Measurements from ENCODE around the gene WDR33.

WDR33 gene

GRCh38 chr2:127653421-127654083 lies 157.4 kb downstream of the WDR33 start:
- H3K4me1 Mint-ChIP-seq (ENCODE audit: low read depth) = peaks cover 6% of the 10 kb centered on the region
- no peak overlapping the region for H3K27ac Mint-ChIP-seq
- H3K4me3 Mint-ChIP-seq = no peak overlapping the region
- H3K9me3 Mint-ChIP-seq = no peaks in the 10 kb centered on the region
- no peak for DNase-seq
- H3K27me3 Mint-ChIP-seq = peaks cover 3% of the 10 kb centered on the region
- H3K36me3 Mint-ChIP-seq (ENCODE audit: low read depth) = no peaks in the 10 kb centered on the region

- Mint-ChIP-seq H3K4me3 (no peak overlapping the region), H3K27me3 (peaks cover 2% of the 10 kb centered on the region), H3K9me3 (no peaks in the 10 kb centered on the region), H3K27ac (no peak overlapping the region), H3K4me1 (ENCODE audit: low read depth) (peaks cover 9% of the 10 kb centered on the region), H3K36me3 (ENCODE audit: low read depth) (no peaks in the 10 kb centered on the region)
- DNase-seq = no peak
Measured at GRCh38 chr2:127652786-127653357, 158.1 kb downstream of the WDR33 start.

- DNase-seq = no peak
Measured at GRCh38 chr2:127651971-127652550, 158.9 kb downstream of the WDR33 start.

DNA sequence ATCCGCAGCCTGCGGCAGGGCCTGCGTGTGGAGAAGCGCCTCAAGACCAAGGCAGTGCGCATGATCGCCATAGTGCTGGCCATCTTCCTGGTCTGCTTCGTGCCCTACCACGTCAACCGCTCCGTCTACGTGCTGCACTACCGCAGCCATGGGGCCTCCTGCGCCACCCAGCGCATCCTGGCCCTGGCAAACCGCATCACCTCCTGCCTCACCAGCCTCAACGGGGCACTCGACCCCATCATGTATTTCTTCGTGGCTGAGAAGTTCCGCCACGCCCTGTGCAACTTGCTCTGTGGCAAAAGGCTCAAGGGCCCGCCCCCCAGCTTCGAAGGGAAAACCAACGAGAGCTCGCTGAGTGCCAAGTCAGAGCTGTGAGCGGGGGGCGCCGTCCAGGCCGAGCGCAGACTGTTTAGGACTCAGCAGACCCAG lies 159.6 kb downstream of the WDR33 start:
- no peaks in the 10 kb centered on the region for H3K36me3 Mint-ChIP-seq (ENCODE audit: low read depth)
- H3K4me1 Mint-ChIP-seq (ENCODE audit: low read depth) = peaks cover 11% of the 10 kb centered on the region
- H3K9me3 Mint-ChIP-seq = no peaks in the 10 kb centered on the region

More at GRCh38 chr2:127651971-127652550, 158.9 kb downstream of the WDR33 start:
- H3K4me3 Mint-ChIP-seq = no peak overlapping the region
- no peak overlapping the region for H3K27ac Mint-ChIP-seq
- H3K27me3 Mint-ChIP-seq = no peaks in the 10 kb centered on the region
- no peaks in the 10 kb centered on the region for H3K9me3 Mint-ChIP-seq
- peaks cover 9% of the 10 kb centered on the region for H3K4me1 Mint-ChIP-seq (ENCODE audit: low read depth)
- no peaks in the 10 kb centered on the region for H3K36me3 Mint-ChIP-seq (ENCODE audit: low read depth)

More for the DNA sequence above, 159.6 kb downstream of the WDR33 start:
- Mint-ChIP-seq H3K4me3 (no peak overlapping the region), H3K27me3 (no peaks in the 10 kb centered on the region), H3K27ac (no peak overlapping the region)
- no peak for DNase-seq
